Fibroblast of skin of back (primary cell): Measurements from ENCODE around the gene MROH8. TPM values are rescaled to one million over a fixed set of nuclear protein-coding genes. Genes with fewer than 3 reads are reported as not detected.

ENCODE experiments used
- DNase-seq: peaks from one replicate; pipeline ENCODE4 v3.0.0-alpha.2; 2013
- polyA plus RNA-seq, 2 experiments: library from polyadenylated mRNA; unstranded; fragments of 120-200 nt; gene quantifications; one replicate each; pipeline ENCODE4 v1.2.1, GENCODE V29; 2013; ENCODE audit not compliant: insufficient read length in 2 of 2

Gene MROH8
- 2.1 TPM for polyA plus RNA-seq (2013, experiment 1 of 2; ENCODE audit: insufficient read length)
- polyA plus RNA-seq (2013, experiment 2 of 2; ENCODE audit: insufficient read length) = 1.1 TPM

- DNase-seq = peak; percentile 99
These were observed at the start of gene MROH8, which contains the start of gene RPN2 for GRCh38 chr20:37178839-37179682. Gene MROH8, minus strand, starts transcription at chr20:37179548. Gene RPN2, plus strand, starts transcription at chr20:37179330. Its CDS starts 27 bp downstream, at chr20:37179357.

- DNase-seq = no peak
These were observed 49.3 kb upstream of the MROH8 start for GRCh38 chr20:37228656-37229055.

GRCh38 chr20:37228082-37228481 is 48.7 kb upstream of the MROH8 start:
- no peak for DNase-seq

DNA sequence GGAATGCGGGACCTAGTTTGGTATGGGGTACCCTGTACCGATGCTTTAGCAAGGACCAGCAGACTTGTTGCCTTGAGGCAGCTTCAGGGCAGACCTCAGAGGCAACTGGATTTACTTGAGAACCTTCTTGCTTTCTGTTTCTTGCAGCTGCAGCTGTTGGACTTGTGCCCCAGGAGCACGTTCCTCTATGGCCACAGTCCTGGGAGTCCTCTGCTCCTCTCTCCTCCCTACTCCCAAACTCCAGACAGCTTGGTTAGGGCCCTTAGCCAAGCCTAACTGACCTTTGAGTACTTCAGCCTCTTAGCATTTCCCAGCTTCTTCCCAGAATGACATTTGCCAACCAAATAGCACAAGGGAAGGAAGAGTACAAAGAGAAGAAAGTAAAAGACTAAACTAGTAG is 47.5 kb upstream of the MROH8 start:
- DNase-seq = no peak

- DNase-seq = no peak
These were observed 45.8 kb upstream of the MROH8 start for GRCh38 chr20:37225146-37225545.

- DNase-seq = peak; percentile 66
These were observed 43.7 kb upstream of the MROH8 start for GRCh38 chr20:37223053-37223452.

- DNase-seq = no peak
These were observed 42.7 kb upstream of the MROH8 start for GRCh38 chr20:37222086-37222485.

DNA sequence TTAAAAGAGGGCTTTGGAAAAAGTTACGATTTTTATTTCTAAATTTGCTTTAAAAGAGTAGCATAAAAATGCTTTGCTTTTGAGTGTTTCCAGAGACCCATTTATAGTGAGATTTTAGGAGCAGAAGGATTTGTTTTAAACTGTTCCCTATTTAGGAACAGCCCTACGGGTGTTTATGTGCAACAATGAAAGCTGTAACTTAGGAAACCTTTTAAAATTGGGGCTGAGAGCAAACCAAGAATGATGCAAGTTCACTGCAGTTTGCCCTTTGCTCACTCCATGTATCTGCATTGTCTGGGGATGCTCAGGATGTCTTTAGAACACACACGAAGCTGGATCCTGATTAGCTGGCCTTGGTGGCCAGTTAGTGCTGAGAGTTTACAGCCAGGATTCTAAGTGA is 41.4 kb upstream of the MROH8 start:
- DNase-seq = no peak

GRCh38 chr20:37219751-37220668 is 40.7 kb upstream of the MROH8 start:
- no peak for DNase-seq

DNA sequence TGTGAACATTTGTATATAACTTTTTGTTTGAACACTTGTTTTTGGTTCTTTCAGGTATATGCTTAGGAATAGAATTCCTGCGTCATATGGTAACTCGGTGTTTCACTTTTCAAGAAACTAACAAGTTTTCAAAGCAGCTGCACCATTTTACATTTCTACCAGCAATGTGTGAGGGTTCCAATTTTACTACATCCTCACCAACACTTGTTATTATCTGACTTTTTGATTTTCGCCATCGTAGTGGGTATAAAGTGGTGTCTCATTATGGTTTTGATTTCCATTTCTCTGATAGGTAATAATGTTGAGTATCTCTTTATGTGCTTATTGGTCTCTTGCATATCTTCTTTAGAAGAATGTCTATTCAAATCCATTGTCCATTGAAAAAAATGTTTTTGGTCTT is 39.6 kb upstream of the MROH8 start:
- no peak for DNase-seq

DNA sequence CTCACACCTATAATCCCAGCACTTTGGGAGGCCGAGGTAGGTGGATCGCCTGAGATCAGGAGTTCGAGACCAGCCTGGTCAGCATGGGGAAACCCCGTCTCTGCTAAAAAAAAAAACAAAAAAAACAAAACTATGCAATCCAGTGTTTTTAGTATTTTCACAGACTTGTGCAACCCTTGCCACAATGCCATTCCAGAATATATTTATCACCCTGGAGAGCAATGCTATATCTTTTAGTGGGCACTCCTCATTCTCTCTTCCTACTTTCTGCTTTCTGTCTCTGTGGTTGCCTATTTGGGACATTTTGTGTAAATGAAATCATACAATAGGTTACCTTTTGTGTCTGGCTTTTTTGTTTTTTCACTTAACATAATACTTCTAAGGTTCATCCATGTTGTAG is 39.1 kb upstream of the MROH8 start:
- no peak for DNase-seq

DNA sequence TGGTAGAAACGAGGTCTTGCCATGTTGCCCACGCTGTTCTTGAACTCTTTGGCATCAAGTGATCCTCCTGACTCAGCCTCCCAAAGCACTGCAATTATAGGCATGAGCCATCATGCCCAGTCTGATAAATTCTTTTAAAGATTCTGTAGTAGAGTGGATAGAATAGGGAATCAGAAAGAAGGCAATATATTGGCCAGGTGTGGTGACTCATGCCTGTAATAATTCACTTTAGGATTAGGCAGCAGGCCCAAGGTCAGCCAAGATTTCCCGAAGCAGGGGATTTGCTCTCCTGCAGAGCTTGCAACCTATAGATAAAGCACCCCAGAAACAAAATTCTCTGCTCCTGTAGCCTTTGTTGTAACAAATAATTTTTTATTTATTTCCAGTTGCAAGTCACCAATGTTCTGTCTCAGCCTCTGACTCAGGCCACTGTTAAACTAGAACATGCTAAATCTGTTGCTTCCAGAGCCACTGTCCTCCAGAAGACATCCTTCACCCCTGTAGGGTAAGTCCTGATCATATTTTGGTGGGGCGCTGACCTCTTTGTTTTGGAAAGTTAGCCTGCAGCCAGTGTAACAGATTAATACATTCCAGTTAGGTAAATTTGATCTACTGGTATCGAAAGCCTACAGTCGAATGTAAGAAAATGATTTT is 30.4 kb upstream of the MROH8 start:
- no peak for DNase-seq

- DNase-seq = no peak
These were observed 29.8 kb upstream of the MROH8 start for GRCh38 chr20:37209193-37209592.

GRCh38 chr20:37207171-37207570 is 27.8 kb upstream of the MROH8 start:
- DNase-seq = no peak

DNA sequence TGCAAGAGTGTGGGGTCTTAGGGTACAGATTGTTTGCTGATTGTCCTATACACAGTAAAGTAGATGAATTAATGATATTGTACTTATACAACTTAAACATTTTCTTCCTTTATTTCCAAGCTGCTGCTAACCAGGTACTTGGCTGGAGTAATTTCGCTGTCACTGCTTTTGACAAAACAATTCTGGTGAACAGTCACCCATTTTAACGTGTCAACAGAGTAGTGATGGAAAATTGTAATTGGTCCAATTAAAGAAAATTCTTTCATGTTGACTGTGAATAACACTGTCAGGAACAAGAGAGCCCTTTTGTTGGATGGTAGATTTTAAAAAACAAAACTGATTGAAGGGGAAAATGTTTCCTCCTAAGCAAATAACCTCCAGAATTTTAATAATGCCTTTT is 26.4 kb upstream of the MROH8 start:
- no peak for DNase-seq

- DNase-seq = no peak
These were observed 25.8 kb upstream of the MROH8 start for GRCh38 chr20:37205130-37205529.

- no peak for DNase-seq
These were observed 24.7 kb upstream of the MROH8 start for GRCh38 chr20:37204056-37204455.

DNA sequence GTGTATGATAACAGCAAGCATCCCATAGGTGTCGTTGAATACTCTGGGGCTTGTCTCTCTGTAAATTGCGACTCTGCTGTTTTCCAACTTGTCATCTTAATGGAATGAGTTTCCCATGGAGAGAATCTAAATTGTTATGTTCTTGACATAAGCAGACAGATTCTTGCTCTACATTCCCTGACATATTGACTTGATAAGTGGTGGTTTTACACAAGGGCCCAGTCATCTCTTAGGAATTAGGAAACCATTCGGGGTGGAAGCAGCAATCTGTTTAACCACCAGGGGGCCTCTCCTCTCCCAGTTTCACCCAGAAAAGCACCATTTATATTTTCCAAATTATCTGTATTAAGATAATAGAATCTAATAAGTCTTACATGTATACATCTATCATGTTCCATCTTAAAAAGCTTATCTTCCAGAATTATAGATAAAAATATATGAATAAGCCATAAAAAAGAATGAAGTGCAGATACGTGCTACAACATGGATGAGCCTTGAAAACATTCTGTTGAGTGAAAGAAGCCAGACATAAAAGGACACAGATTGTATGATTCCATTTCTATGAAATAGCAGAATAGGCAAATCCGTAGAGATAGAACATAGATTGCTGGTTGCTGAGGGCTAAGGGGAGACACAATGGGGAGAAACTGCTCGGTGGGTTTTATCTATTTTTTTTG is 23.1 kb upstream of the MROH8 start:
- peak; percentile 98 for DNase-seq

DNA sequence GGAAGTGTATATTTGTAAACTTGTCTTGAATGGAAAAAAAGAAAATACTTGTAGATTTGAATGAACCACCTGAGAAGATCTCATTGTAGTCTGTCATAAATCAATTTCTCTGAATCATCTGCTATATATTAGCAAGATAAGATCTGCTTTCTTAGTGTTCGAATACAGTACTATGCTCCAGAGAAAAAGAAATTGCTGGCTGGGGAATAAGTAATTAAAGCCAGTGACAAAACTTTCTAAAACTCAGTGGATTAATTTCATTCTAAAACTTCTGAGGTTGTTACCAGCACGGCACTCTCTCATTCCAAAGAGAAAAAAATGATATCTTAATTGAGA is 22.4 kb upstream of the MROH8 start:
- DNase-seq = no peak

GRCh38 chr20:37200926-37201826 is 21.8 kb upstream of the MROH8 start:
- DNase-seq = no peak

DNA sequence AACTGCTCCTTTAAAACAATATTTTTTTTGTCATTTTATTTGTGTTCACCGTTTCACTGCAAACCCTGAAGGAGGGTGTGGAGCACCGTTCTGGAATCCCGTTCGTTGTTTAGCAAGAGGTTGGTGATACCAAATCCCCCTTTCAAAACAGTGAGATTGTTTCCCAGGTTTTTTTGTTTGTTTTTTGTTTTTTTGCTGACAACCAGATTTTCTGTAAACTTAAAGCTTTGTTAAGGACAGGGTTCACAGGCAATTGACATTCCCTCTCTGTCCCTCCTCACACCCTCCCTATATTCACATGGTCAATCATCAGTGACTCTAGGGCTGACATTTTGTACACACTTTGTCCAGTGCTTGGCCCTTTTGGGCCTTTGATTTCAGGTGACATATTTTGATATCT is 21.0 kb upstream of the MROH8 start:
- no peak for DNase-seq
